ENCODE measurements around the gene CDYL.

Gene CDYL

DNA sequence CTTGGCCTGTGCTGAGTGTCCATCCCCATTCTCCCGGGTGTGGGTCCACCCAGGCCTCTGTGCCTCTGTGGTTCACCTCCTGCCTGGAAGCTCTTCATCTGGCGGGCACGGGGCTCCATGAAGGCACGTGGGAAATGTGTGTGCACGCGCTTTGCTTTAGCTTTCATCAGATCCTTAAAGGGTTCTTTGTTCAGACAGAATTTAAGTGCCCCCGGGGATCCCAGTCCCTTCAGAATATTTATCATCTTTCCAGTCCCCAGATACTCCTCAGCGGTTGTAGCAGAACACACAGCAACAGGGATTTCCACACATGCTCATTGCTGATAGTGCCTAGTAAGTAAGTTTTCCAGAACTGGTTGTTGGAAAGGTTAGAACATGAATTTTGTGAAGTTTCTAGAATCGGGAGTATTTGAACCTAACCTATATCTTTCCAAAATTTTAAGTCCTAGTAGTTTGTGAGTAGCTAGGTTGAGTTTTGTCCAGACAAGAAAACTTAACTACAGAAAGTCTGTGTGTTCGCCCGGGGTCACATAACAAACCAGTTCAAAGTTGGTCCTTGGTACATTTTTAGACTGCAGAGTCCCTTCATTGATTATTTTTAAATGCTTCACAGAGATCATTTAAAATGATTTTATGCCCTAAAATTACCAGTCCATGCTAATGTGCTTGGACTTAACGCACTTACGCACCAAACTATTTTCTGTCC, 159.9 kb downstream of the CDYL start:
- DNase-seq (ENCODE audit: low read depth in 2 of 2), result no peak

DNA sequence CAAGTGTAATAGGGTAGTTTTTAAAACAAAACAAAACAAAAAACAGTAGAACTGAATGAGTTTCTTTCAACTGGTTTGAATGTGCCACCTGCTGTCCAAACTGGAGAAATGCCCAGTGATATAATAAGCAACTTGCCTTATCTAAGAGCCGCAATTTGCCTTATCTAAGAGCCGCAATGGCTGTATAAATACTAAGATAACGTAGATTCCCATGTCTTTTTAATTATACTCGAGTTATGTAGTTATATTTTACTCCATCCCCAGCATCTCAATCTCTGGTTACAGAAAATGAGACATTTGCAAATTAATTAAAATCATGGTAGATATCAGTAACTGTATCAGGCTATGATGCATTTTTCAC, 160.5 kb downstream of the CDYL start:
- no peak for DNase-seq (ENCODE audit: low read depth in 2 of 2)

GRCh38 chr6:4937414-4937813, 161.2 kb downstream of the CDYL start:
- no peak for DNase-seq (ENCODE audit: low read depth in 2 of 2)

GRCh38 chr6:4939241-4939640, 163.0 kb downstream of the CDYL start:
- no peak for DNase-seq (ENCODE audit: low read depth in 2 of 2)

- no peak for DNase-seq (ENCODE audit: low read depth in 2 of 2)
Observed at GRCh38 chr6:4940416-4940815, 164.2 kb downstream of the CDYL start.

DNA sequence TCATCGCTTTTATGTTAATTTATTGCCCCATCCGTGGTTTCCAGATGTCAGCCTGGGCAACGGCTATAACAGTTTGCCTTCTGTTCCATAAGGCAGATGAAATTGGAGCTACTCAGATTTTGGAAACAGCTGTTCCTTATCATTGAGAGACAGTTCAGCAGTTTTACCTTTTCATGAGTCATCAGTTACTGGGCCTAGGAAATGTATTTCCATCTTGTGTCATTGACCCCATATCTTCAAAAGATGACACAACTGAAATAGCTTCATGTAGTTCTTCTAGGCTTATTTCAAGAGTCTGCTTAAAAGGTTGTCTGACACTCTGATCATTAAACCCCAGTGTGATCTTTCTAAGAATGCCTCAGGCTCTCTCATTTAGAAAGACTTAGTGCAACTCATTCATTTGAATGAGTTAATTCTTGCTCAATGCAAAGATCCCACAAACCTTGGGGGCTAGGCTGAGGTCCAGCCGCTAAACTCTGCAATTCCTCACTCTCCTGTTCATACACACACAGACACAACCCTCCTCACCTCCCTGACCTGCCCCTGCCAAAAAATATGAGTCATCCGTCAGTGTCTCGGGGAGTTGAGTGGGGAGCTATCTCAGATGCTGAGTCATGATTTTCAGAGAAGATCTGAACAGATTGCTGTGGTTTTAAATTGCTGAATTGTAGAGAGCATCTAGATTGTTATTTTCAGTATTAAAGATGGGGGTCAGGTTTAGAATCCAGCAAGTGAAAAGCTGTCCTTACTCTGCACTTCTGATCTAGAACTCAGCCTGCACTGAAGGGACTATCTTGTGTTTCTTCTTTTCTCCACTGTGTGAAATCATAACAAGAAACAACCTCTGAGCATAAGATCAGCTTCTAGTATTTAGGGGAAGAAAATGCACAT, 165.8 kb downstream of the CDYL start:
- peak; percentile 24 to 50 for DNase-seq (ENCODE audit: low read depth in 2 of 2)

DNA sequence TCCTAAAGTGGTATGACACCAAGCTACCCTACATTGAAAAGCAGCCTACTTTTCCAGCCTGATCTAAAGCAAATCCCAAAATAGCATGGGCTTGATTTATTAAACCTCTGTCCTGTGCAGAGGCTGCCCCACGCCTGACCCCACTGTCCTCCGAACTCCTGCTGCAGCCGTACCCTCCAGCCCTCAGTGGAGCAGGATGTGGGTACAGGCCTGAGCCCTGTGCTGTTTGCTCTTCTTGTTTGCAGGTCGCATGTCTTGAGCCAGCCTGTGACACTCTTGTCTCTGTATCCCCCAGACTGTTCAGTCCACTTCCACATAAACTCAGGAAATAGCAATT, 166.4 kb downstream of the CDYL start:
- no peak for DNase-seq (ENCODE audit: low read depth in 2 of 2)

- DNase-seq (ENCODE audit: low read depth in 2 of 2), result no peak
Observed at GRCh38 chr6:4943716-4944115, 167.5 kb downstream of the CDYL start.

- no peak for DNase-seq (ENCODE audit: low read depth in 2 of 2)
Observed at GRCh38 chr6:4944325-4944724, 168.1 kb downstream of the CDYL start.

DNA sequence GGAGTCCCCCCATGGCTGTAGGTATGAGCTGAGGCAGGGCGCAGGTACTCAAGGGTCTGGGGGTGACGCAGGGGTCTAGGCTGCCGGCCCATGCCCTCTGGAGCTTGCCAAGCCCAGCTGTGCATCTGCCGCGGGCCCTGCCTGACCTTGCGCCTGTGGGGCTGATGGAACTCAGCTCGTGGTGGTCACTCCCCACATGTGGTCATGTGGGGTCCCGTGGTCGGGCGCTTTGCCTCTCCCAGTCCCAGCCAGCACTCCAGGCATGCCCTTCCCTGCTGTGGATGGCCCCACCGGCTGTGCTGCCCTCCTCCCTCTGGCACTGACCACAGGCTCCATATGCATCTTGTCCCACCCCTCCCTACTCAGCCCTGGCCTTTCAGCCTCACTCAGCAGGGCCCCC, 170.3 kb downstream of the CDYL start:
- DNase-seq (ENCODE audit: low read depth in 2 of 2), result no peak

DNA sequence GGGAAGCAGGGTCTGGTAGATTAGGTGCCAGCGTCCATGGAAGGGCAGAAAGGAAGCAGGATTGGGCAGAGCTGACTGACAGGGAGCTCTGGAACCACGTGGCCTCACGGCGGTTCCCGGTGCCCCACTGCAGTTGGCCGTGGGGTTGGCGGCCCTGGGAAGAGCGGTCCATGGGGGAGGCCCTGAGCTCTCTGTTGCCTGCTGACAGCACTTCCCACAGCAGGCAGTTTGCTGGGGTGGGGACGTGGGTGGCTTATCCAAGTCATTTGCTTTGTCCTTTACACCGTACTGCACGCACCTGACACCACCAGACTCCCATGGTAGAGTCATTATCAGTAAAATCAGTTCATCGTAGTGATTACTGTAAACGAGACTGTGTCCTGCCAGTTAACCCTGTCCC, 171.5 kb downstream of the CDYL start:
- no peak for DNase-seq (ENCODE audit: low read depth in 2 of 2)

GRCh38 chr6:4948781-4949450, 172.7 kb downstream of the CDYL start:
- no peak for DNase-seq (ENCODE audit: low read depth in 2 of 2)

DNA sequence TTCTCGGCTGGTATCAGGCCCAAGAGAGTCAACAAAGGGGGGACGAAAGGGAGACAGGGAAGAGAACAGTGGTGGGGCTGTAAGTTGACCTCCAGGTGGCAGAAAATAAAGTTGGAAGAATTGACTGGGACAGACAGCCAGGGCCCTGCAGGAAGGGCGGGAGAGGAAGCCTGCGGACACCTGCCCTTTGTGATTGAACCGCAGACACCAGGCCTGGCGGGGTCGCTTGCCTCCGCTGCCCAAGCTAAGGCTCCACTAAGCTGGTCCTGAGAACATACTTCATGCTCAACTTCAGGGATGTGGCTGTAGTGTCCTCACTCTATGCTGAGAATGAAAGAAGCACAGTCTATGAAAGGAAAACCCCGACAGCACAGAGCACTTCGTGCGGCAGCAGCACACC, 173.9 kb downstream of the CDYL start:
- DNase-seq (ENCODE audit: low read depth in 2 of 2), result no peak

DNA sequence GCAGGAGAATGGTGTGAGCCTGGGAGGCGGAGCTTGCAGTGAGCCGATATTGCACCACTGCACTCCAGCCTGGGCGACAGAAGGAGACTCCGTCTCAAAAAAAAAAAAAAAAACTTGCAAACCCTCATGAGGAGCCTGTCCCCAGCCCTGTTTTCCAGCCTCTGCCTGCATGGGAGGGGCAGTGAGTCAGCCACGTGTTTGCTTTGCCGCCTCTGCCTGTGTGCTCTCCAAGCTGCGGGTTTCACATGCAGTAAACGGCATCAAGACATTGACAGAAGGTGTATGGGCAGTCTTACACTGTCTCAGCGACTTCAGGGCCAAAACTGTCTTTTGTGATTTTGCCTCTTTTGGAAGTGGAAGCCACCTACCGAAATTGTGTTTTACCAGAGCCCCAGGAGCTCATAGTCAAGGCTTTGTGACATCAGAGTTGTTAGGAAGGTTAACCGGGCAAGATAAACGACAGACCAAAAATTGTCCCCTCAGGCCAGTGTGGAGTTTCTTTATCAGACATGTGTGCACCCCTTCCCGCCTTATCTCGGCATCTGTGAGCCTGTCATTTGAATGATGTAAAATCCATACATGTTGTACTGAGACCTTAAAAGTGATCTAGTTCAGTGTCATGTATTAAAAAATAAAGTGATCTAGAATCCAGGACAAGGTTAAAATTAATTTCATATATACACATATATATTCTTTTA, 174.8 kb downstream of the CDYL start:
- no peak for DNase-seq (ENCODE audit: low read depth in 2 of 2)

DNA sequence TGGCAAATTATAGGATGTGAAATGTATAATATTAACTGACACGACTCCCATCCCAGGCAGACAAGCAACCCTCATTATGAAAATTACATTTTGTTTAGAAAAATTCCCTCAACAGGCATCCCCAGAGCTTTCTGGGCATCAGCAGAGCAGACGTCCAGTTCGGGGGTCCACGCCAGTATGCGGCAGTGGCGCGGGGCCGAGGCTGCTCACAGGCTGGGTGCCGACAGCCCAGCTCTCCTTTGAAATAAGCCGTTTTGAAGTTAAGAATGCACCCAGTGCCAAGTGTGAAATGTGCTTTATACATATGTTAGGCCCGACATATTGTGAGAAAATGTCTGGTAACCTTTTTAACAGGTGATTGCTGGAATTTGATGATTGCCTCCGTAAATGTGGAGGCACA, 177.2 kb downstream of the CDYL start:
- DNase-seq (ENCODE audit: low read depth in 2 of 2), result no peak

- no peak for DNase-seq (ENCODE audit: low read depth in 2 of 2)
Observed at GRCh38 chr6:4956625-4957024, 180.4 kb downstream of the CDYL start.

DNA sequence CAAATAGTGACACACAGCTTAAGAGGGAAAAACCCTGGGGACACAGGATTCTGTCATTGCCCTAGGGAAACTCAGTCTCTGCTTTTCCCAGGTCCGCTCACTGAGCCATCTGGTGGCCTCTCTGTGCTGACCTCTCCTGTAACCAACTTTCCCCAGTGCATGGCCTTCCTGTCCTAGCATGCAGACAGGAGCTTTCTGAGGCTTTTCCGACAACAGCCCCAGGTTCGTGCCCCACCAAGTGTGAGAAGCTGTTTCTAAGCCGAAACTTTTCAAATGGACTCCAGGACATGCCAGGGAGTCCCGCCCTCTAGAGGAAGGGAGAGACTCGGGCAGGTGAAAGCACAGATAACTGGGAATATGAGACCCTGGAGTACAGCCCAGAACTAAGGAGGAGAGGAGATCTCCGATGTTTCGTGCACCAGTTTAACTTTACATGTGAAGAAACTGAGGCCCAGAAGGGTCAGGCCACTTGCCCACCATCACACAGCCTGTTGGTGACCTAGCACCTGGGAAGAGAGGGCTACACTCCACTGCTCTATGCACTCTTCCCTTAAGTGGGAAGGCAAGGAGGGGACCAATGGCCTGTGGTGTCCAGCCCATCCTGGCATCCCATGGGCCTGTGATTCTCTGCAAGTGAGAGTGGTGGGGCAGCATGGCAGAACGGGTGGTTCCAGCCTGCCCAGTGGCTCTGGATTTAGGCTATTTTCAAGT, 181.5 kb downstream of the CDYL start:
- DNase-seq (ENCODE audit: low read depth in 2 of 2), result no peak

DNA sequence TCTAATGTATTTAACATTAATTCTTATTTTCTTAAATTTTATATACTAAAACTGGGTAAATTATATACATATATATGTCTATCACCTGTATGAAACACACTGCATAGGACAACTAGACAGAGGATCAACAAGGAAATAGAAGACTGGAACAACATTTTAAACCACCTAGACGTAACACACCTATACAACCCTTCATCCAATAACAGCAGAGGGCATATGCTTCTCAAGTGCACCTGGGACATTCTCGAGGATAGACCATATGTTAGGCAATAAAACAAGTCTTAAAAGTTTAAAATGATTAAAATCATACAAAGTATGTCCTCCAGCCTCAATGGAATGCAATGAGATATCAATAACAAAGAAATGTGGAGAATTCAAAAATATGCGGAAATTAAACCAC, 182.4 kb downstream of the CDYL start:
- DNase-seq (ENCODE audit: low read depth in 2 of 2), result no peak

DNA sequence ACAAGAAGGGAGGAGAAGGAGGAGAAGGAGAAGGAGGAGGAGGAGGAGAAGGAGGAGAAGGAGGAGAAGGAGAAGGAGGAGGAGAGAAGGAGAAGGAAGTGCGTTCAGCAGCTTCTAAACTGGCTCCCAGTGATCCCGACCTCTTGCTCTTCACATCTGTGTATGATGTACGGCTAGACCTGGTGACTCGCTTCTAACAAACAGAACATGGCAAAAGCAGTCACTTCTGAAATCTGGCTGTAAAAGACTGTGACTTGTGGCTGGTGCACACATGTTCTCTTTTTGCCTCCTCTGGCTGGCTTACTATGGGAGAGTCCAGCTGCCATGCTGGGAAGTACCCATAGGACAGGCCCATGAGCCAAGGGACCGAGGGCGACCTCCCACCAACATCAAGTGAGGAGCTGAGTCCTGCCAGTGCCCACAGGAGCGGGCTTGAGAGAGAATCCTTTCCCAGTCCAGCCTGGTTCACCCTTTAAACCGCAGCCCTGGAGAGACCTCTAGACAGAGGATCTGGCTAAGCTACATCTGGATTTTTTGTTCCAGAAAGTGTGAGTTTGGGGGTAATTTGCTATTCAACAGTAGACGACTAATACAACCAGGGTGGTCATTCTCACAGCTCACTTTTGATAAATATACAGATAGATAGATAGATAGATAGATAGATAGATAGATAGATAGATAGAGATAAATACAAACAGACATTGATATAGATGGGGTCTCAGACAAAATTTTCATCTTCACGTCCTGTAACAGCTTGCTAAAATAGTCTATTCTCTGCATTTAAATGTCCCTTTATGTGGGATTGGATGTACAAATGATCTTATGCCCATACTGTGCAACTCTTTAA, 185.3 kb downstream of the CDYL start:
- DNase-seq (ENCODE audit: low read depth in 2 of 2), result no peak

GRCh38 chr6:4962905-4963304, 186.7 kb downstream of the CDYL start:
- DNase-seq (ENCODE audit: low read depth in 2 of 2), result no peak
